ENCODE data around the gene NCOA3.

The NCOA3 gene

GRCh38 chr20:47614703-47615309 lies 113.1 kb downstream of the NCOA3 start:
- H3F3A ChIP-seq (ENCODE audit: low read depth) = no peaks in the 10 kb centered on the region
- no peaks in the 10 kb centered on the region; the same call in 1 of the 2 replicates for H3K79me2 ChIP-seq (ENCODE audit: insufficient read depth, low read length)
- H2AFZ ChIP-seq (ENCODE audit: low read length) = no peak overlapping the region
- H3K36me3 ChIP-seq (ENCODE audit: insufficient read depth, low read length) = no peaks in the 10 kb centered on the region
- H3K9me3 ChIP-seq (ENCODE audit: insufficient read depth, low read depth, low read length) = no peaks in the 10 kb centered on the region
- no peaks in the 10 kb centered on the region for H3K9me2 ChIP-seq (replicated peaks; ENCODE audit: low read depth, low read length)
- TF ChIP-seq CTCF (conservative IDR thresholded peaks at IDR 0.05; ENCODE audit: low read length) (no peak), EZH2phosphoT487 (IDR thresholded peaks at IDR 0.05; ENCODE audit: borderline replicate concordance) (no peak)
- peaks cover 11% of the 10 kb centered on the region for H3K4me1 ChIP-seq (ENCODE audit: insufficient read depth, low read length, poor library complexity, severe bottlenecking)
- H4K20me1 ChIP-seq (ENCODE audit: insufficient read depth, low read length, poor library complexity, severe bottlenecking) = no peaks in the 10 kb centered on the region
- H3K27me3 ChIP-seq (ENCODE audit: insufficient read depth, low read length, poor library complexity, severe bottlenecking) = no peaks in the 10 kb centered on the region
- H3K4me3 ChIP-seq (ENCODE audit: low read length, poor library complexity, severe bottlenecking) = no peak overlapping the region
- no peak overlapping the region for H3K9ac ChIP-seq (ENCODE audit: low read depth, low read length, poor library complexity, severe bottlenecking)
- H3K4me2 ChIP-seq (ENCODE audit: low read depth, low read length, poor library complexity, severe bottlenecking) = no peak overlapping the region

GRCh38 chr20:47618479-47618878 lies 116.8 kb downstream of the NCOA3 start:
- no peak overlapping the region for H3K4me3 ChIP-seq (ENCODE audit: low read length, poor library complexity, severe bottlenecking)
- H3K36me3 ChIP-seq (ENCODE audit: insufficient read depth, low read length) = peaks cover 15% of the 10 kb centered on the region; the same call in 1 of the 2 replicates
- TF ChIP-seq EZH2phosphoT487 (IDR thresholded peaks at IDR 0.05; ENCODE audit: borderline replicate concordance) (no peak), CTCF (conservative IDR thresholded peaks at IDR 0.05; ENCODE audit: low read length) (no peak)
- H3F3A ChIP-seq (ENCODE audit: low read depth) = no peaks in the 10 kb centered on the region
- no peak overlapping the region for H3K9ac ChIP-seq (ENCODE audit: low read depth, low read length, poor library complexity, severe bottlenecking)
- H2AFZ ChIP-seq (ENCODE audit: low read length) = no peak overlapping the region
- H3K9me3 ChIP-seq (ENCODE audit: insufficient read depth, low read depth, low read length) = no peaks in the 10 kb centered on the region
- no peaks in the 10 kb centered on the region for H3K27me3 ChIP-seq (ENCODE audit: insufficient read depth, low read length, poor library complexity, severe bottlenecking)
- H3K4me1 ChIP-seq (ENCODE audit: insufficient read depth, low read length, poor library complexity, severe bottlenecking) = no peaks in the 10 kb centered on the region
- H3K9me2 ChIP-seq (replicated peaks; ENCODE audit: low read depth, low read length) = no peaks in the 10 kb centered on the region
- H3K4me2 ChIP-seq (ENCODE audit: low read depth, low read length, poor library complexity, severe bottlenecking) = no peak overlapping the region
- peaks cover 4% of the 10 kb centered on the region for H4K20me1 ChIP-seq (ENCODE audit: insufficient read depth, low read length, poor library complexity, severe bottlenecking)
- no peaks in the 10 kb centered on the region; the same call in 1 of the 2 replicates for H3K79me2 ChIP-seq (ENCODE audit: insufficient read depth, low read length)

- Histone ChIP-seq H3K79me2 (ENCODE audit: insufficient read depth, low read length) (no peaks in the 10 kb centered on the region), H2AFZ (ENCODE audit: low read length) (no peak overlapping the region), H3K27me3 (ENCODE audit: insufficient read depth, low read length, poor library complexity, severe bottlenecking) (no peaks in the 10 kb centered on the region), H3F3A (ENCODE audit: low read depth) (no peaks in the 10 kb centered on the region), H4K20me1 (ENCODE audit: insufficient read depth, low read length, poor library complexity, severe bottlenecking) (peaks cover 4% of the 10 kb centered on the region), H3K4me1 (ENCODE audit: insufficient read depth, low read length, poor library complexity, severe bottlenecking) (no peaks in the 10 kb centered on the region), H3K4me2 (ENCODE audit: low read depth, low read length, poor library complexity, severe bottlenecking) (no peak overlapping the region), H3K36me3 (ENCODE audit: insufficient read depth, low read length) (peaks cover 24% of the 10 kb centered on the region; the same call in 1 of the 2 replicates), H3K9me3 (ENCODE audit: insufficient read depth, low read depth, low read length) (no peaks in the 10 kb centered on the region), H3K4me3 (ENCODE audit: low read length, poor library complexity, severe bottlenecking) (no peak overlapping the region), H3K9ac (ENCODE audit: low read depth, low read length, poor library complexity, severe bottlenecking) (no peak overlapping the region), H3K9me2 (replicated peaks; ENCODE audit: low read depth, low read length) (no peaks in the 10 kb centered on the region)
- TF ChIP-seq EZH2phosphoT487 (IDR thresholded peaks at IDR 0.05; ENCODE audit: borderline replicate concordance) (no peak), CTCF (conservative IDR thresholded peaks at IDR 0.05; ENCODE audit: low read length) (peak; percentile 80)
These were observed 119.4 kb downstream of the NCOA3 start for GRCh38 chr20:47620808-47621805.
